T-cell (primary cell): ENCODE measurements around the gene NTF4. TPM values are rescaled to one million over a fixed set of nuclear protein-coding genes. Genes with fewer than 3 reads are reported as not detected.

Experiments
- ATAC-seq, 4 experiments: fragments of 200-7000 bp in 3 of 4; fragments of 150-1000 bp in 1 of 4; cut with Tn5 transposase; replicated peaks in 1 of 4; 1 replicate in 3 of 4; 2 replicates in 1 of 4; pipeline ENCODE4 v1.10.0; 2021; ENCODE audit warnings: moderate library complexity in 3 of 4, mild to moderate bottlenecking in 2 of 4, moderate number of reproducible peaks in 1 of 4
- CTCF ChIA-PET, 2 donors: fragments of 300-600 bp; sonication (Branson Sonifier 250); formaldehyde crosslinking; loops; one replicate each; lab custom pipeline; 2022; ENCODE audit warnings: antibody characterized with exemption in 2 of 2; lab: Charles Lee
- POLR2A ChIA-PET, 2 donors: fragments of 300-600 bp; sonication (Branson Sonifier 250); formaldehyde crosslinking; loops; one replicate each; lab custom pipeline; 2022; ENCODE audit warnings: antibody characterized with exemption in 2 of 2; lab: Charles Lee
- DNase-seq, 35 experiments: peaks; one replicate each; pipeline versions ENCODE4 v3.0.0 to v3.0.0-alpha.2; 2013 to 2023
- H3K27ac ChIP-seq: one replicate; pipeline ENCODE4 v1.5.1; 2013; ENCODE audit warnings: low read length
- H3K27me3 ChIP-seq, 2 experiments: replicated peaks in 1 of 2; 1 replicate in 1 of 2; 2 replicates in 1 of 2; pipeline versions ENCODE4 v1.6.1 to v1.7.0; 2013; ENCODE audit warnings: low read length in 1 of 2, mixed read lengths in 1 of 2; ENCODE audit not compliant: control insufficient read depth in 2 of 2, insufficient read depth in 2 of 2; ENCODE audit errors: extremely low read depth in 1 of 2
- H3K36me3 ChIP-seq, 2 donors: 1 replicate in 1 of 2; 2 replicates in 1 of 2; pipeline versions ENCODE4 v1.6.1 to v1.7.0; 2013; ENCODE audit warnings: low read length in 1 of 2; ENCODE audit not compliant: control insufficient read depth in 2 of 2, insufficient read depth in 1 of 2; ENCODE audit errors: extremely low read depth in 1 of 2
- H3K4me1 ChIP-seq, 2 experiments: 1 replicate in 1 of 2; 2 replicates in 1 of 2; pipeline versions ENCODE4 v1.6.1 to v1.7.0; 2013; ENCODE audit warnings: low read length in 2 of 2, mixed read lengths in 1 of 2; ENCODE audit not compliant: insufficient read depth in 2 of 2, control insufficient read depth in 1 of 2; ENCODE audit errors: extremely low read depth in 1 of 2
- H3K4me3 ChIP-seq, 2 donors: 1 replicate in 1 of 2; 2 replicates in 1 of 2; pipeline versions ENCODE4 v1.5.1 to v1.7.0; 2013; ENCODE audit warnings: mild to moderate bottlenecking in 2 of 2, low read length in 1 of 2, moderate library complexity in 1 of 2; ENCODE audit not compliant: control insufficient read depth in 1 of 2; ENCODE audit errors: extremely low read depth in 1 of 2
- H3K9me3 ChIP-seq: 2 replicates; pipeline ENCODE4 v1.7.0; 2013
- H3K27ac Mint-ChIP-seq, 2 donors: one replicate each; pipeline ENCODE4 v1.8.0; 2020 to 2021; ENCODE audit warnings: mild to moderate bottlenecking in 2 of 2, mixed read lengths in 2 of 2
- H3K27me3 Mint-ChIP-seq, 2 donors: one replicate each; pipeline ENCODE4 v1.8.0; 2021 to 2022; ENCODE audit warnings: mixed read lengths in 2 of 2
- H3K36me3 Mint-ChIP-seq: one replicate; pipeline ENCODE4 v1.8.0; 2021; ENCODE audit warnings: mixed read lengths
- H3K4me1 Mint-ChIP-seq, 3 donors: one replicate each; pipeline ENCODE4 v1.8.0; 2020 to 2022; ENCODE audit warnings: mixed read lengths in 3 of 3, mild to moderate bottlenecking in 1 of 3
- H3K4me3 Mint-ChIP-seq, 3 donors: one replicate each; pipeline ENCODE4 v1.8.0; 2020 to 2022; ENCODE audit warnings: mild to moderate bottlenecking in 3 of 3, mixed read lengths in 3 of 3, moderate library complexity in 3 of 3
- H3K9me3 Mint-ChIP-seq, 3 donors: one replicate each; pipeline ENCODE4 v1.8.0; 2020 to 2022; ENCODE audit warnings: mixed read lengths in 3 of 3
- WGBS: methylation state at CpG from one replicate; pipeline ENCODE4 v1.1.5; 2013; ENCODE audit warnings: missing lambda C conversion rate; ENCODE audit not compliant: insufficient coverage; 5-methylcytosine and 5-hydroxymethylcytosine counted together
- total RNA-seq, 35 experiments: library from RNA in 6 of 35; stranded (reverse) in 6 of 35; fragments of 120-200 nt in 1 of 35; gene quantifications; one replicate each; pipeline versions ENCODE4 v1.2.1 to v1.2.4 and lab custom pipeline; 2013 to 2026

The NTF4 gene
- total RNA-seq, 5 donors from 2014 or later (not counting 1 experiment from before 2014, with no cell fraction given), result not detected

DNA sequence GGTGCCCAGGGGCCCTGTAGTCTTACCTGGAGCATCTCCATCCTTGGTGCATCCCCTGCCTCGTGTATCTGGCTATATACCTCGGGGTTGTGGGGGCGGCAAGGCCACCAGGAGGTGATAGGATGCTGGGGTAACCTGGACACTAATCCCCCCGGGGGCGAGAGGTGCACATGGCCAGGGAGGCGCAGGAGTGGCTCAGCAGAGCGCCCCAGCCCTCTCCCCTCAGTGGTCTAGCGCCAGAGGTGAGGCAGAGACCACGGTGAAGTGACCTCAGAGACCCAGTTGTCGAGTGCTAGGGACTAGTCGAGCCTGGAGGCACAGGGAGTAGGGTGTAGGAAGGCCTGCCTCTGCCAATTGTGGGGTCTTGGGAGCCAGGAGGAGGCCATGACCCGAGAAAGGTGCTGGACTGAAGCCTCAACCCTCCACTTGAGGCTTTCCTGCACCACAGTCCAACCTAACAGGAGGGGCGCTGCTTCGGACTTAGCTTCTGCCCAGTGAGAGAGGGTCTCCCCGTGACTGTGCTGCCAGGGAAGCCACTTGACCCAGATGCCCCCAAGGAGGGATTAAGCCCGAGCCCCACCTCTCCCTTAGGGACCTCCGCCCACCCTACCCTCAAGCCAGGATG is 47.5 kb downstream of the NTF4 start, which contains the start of gene LHB:
LHB (minus strand) TSS at position 51 of the 625 bp plus-strand sequence; CDS start at position 41, 10 bp downstream.
- ChIA-PET POLR2A (no interaction called here), CTCF (interaction anchor here (0.6 to 2.9 kb wide), 3 partner anchors 17 to 1556 kb away, joined by 5 to 15 read pairs (median 6); partner anchors contain the start of genes GYS1 (in 1 of the 2) and RUVBL2 (in 1 of the 2))
- peaks cover 0 to 15% of the 10 kb centered on the region in 2 experiments for H3K27me3 ChIP-seq
- Mint-ChIP-seq H3K9me3 (no peaks in the 10 kb centered on the region), H3K4me3 (peak within 1 kb of the TSS; percentile 83 to 95 (median 86)), H3K36me3 (no peaks in the 10 kb centered on the region), H3K27ac (peak within 1 kb of the TSS in 1 of 2 donors; percentile 28), H3K4me1 (peaks cover 19 to 32% (median 25%) of the 10 kb centered on the region in 3 donors), H3K27me3 (peaks cover 0 to 6% of the 10 kb centered on the region in 2 donors)
- peaks cover 3 to 5% of the 10 kb centered on the region in 2 donors for H3K36me3 ChIP-seq
- DNase-seq (no peak), ATAC-seq (no peak)
- peak within 1 kb of the TSS; percentile 49 for H3K27ac ChIP-seq
- WGBS, result 91% methylated on average over 4 of the region's 17 CpGs
- no peaks in the 10 kb centered on the region for H3K9me3 ChIP-seq
- H3K4me3 ChIP-seq, result peak within 1 kb of the TSS; percentile 64 to 68
- H3K4me1 ChIP-seq, result peaks cover 7 to 33% of the 10 kb centered on the region in 2 experiments

DNA sequence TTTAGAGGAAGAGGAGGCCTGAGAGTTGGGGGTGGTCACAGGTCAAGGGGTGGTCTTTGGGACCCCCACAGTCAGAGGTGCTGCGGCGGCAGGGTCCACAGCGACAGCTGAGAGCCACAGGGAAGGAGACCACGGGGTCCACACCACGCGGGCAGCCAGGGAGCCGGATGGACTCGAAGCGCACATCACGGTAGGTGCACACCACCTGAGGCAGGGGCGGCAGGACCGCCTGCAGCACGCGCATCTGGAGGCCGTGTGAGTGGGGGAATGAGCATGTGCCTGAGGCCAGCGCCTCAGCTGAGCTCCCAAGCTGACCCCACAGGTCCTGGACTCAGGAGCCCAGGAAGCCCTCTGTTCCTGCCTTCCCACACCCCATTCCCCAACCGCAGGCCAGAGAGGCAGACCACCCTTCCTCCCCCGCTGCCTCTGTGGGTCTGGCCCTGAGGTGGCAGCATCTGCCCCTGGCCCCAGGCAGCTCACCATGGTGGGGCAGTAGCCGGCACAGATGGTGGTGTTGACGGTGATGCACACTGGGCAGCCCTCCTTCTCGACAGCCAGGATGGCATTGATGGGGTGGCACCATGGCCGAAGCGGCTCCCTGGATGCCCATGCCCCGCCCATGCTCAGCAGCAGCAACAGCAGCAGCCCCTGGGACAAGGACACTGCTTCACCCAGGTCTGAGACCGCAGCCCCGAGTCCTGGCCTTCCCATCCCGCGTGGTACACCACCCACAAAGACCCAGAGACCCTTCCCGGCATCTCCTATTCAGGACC is 48.4 kb downstream of the NTF4 start:
- no peaks in the 10 kb centered on the region for H3K36me3 Mint-ChIP-seq
- Histone ChIP-seq H3K36me3 (peaks cover 5 to 14% of the 10 kb centered on the region in 2 donors), H3K27ac (no peak overlapping the region), H3K4me3 (no peak overlapping the region), H3K9me3 (no peaks in the 10 kb centered on the region), H3K27me3 (peaks cover 0 to 15% of the 10 kb centered on the region in 2 experiments), H3K4me1 (peaks cover 7 to 33% of the 10 kb centered on the region in 2 experiments)
- peaks cover 18 to 29% (median 23%) of the 10 kb centered on the region in 3 donors for H3K4me1 Mint-ChIP-seq
- no peak for ATAC-seq
- 89% methylated on average over 7 of the region's 29 CpGs for WGBS
- H3K27ac Mint-ChIP-seq, result no peak overlapping the region
- POLR2A ChIA-PET, result no interaction called here
- H3K4me3 Mint-ChIP-seq, result peak overlapping the region in 1 of 3 donors; percentile 43
- CTCF ChIA-PET, result no interaction called here
- no peak for DNase-seq
- H3K9me3 Mint-ChIP-seq, result no peaks in the 10 kb centered on the region
- H3K27me3 Mint-ChIP-seq, result peaks cover 0 to 6% of the 10 kb centered on the region in 2 donors

DNA sequence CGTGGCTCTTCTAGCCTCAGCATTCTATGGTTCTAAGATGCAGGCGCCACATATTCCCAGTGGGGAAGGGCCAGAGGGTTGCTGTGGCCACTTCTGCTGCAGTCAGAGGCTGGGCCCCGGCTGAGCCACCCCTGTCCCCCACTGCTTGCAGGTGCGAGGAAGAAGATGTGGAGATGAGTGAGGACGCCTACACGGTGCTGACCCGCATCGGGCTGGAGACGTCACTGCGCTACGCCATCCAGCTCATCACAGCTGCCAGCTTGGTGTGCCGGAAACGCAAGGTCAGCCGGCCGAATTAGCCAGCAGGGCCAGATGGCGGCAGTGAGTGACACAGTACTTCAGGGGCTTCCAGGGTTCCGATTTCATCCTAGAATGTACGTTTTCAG is 49.8 kb downstream of the NTF4 start:
- H3K4me3 ChIP-seq, result no peak overlapping the region
- H3K36me3 ChIP-seq, result peaks cover 7 to 19% of the 10 kb centered on the region in 2 donors
- peaks cover 0 to 6% of the 10 kb centered on the region in 2 donors for H3K27me3 Mint-ChIP-seq
- H3K4me3 Mint-ChIP-seq, result no peak overlapping the region
- H3K27me3 ChIP-seq, result peaks cover 0 to 10% of the 10 kb centered on the region in 2 experiments
- 90% methylated on average over 17 of the region's 18 CpGs for WGBS
- DNase-seq (no peak), ATAC-seq (no peak)
- ChIA-PET POLR2A (no interaction called here), CTCF (no interaction called here)
- peaks cover 12 to 17% (median 12%) of the 10 kb centered on the region in 3 donors for H3K4me1 Mint-ChIP-seq
- peaks cover 3% of the 10 kb centered on the region for H3K36me3 Mint-ChIP-seq
- no peaks in the 10 kb centered on the region for H3K9me3 ChIP-seq
- H3K9me3 Mint-ChIP-seq, result no peaks in the 10 kb centered on the region
- peaks cover 7 to 27% of the 10 kb centered on the region in 2 experiments for H3K4me1 ChIP-seq
- H3K27ac Mint-ChIP-seq, result no peak overlapping the region
- H3K27ac ChIP-seq, result no peak overlapping the region

DNA sequence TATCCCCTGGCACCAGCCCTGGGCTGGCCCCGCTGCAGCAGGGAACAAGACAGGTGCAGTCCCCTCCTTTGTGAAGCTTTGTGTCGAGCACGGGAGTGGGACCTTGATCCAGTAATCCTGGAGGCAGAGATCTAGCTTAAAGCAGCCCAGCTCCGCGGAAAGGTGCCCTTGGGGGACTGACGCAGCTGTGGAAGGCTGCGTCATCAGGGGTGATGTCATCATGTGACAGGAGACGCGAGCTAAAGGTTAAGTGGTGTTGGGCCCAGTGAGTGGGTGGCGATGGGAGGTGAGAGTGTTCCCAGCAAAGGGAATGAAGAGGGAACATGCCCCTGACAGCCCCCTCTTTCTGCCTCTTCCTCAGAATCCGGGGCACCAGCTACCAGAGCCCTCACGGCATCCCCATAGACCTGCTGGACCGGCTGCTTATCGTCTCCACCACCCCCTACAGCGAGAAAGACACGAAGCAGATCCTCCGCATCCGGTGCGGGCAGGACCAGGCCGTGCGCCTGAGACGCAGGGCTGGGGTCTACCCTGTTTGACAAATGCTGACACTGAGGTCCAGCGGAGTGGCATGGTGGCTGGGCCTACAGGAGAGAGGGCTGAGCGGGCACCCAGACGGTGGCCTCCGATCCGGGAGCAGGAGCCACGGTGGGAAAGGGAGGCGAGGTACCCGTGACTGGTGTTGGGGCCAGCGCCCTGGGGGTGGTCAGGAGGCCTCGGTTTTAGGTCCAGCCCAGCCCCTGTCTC is 50.3 kb downstream of the NTF4 start:
- no peak overlapping the region for H3K27ac ChIP-seq
- peaks cover 0 to 4% of the 10 kb centered on the region in 2 experiments for H3K27me3 ChIP-seq
- Mint-ChIP-seq H3K36me3 (peaks cover 3% of the 10 kb centered on the region), H3K4me1 (peaks cover 6 to 13% (median 8%) of the 10 kb centered on the region in 3 donors), H3K27ac (no peak overlapping the region), H3K4me3 (no peak overlapping the region), H3K9me3 (no peaks in the 10 kb centered on the region), H3K27me3 (peaks cover 0 to 6% of the 10 kb centered on the region in 2 donors)
- H3K36me3 ChIP-seq, result peaks cover 12 to 22% of the 10 kb centered on the region in 2 donors
- 97% methylated on average over 30 of the region's 32 CpGs for whole genome bisulfite sequencing
- DNase-seq, result no peak
- peaks cover 7 to 22% of the 10 kb centered on the region in 2 experiments for H3K4me1 ChIP-seq
- H3K9me3 ChIP-seq, result no peaks in the 10 kb centered on the region
- POLR2A ChIA-PET, result no interaction called here
- H3K4me3 ChIP-seq, result no peak overlapping the region
- CTCF ChIA-PET, result interaction anchor here in 1 of 2 donors (0.9 kb wide), 1 partner anchor 21 kb away, joined by 3 read pairs; the partner anchor contains the start of genes GYS1 and RUVBL2
- no peak for ATAC-seq

DNA sequence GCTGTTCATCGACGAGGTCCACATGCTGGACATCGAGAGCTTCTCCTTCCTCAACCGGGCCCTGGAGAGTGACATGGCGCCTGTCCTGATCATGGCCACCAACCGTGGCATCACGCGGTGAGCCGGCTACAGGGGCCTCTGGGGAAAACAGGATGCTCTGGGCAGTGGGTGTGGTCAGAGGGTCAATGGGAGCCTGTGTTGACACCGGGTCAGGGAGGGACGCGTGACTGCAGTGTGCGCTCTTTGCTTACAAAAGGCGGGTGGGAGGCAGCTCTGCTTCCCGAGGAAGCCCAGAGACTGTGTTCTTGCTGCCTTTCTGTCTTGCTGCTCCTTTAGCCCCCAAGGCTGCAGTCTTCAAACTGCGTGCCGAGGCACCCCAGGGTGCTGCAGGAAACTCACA is 53.4 kb downstream of the NTF4 start:
- no peaks in the 10 kb centered on the region for H3K9me3 ChIP-seq
- H3K27ac ChIP-seq, result no peak overlapping the region
- H3K4me3 Mint-ChIP-seq, result no peak overlapping the region
- no peaks in the 10 kb centered on the region for H3K27me3 ChIP-seq
- H3K36me3 ChIP-seq, result peaks cover 25 to 27% of the 10 kb centered on the region in 2 donors
- no peak overlapping the region for H3K4me3 ChIP-seq
- H3K27me3 Mint-ChIP-seq, result no peaks in the 10 kb centered on the region
- ATAC-seq (no peak), DNase-seq (no peak)
- H3K36me3 Mint-ChIP-seq, result peaks cover 8% of the 10 kb centered on the region
- no peak overlapping the region for H3K27ac Mint-ChIP-seq
- H3K4me1 ChIP-seq, result no peaks in the 10 kb centered on the region
- H3K9me3 Mint-ChIP-seq, result no peaks in the 10 kb centered on the region
- no peaks in the 10 kb centered on the region for H3K4me1 Mint-ChIP-seq
- 91% methylated on average over 12 of the region's 17 CpGs for WGBS
- ChIA-PET CTCF (no interaction called here), POLR2A (no interaction called here)
